ENCODE measurements around the gene HSPA12A. TPM values are rescaled to one million over a fixed set of nuclear protein-coding genes. Genes with fewer than 3 reads are reported as not detected.

Gene HSPA12A
- total RNA-seq, 4 donors from 2014 or later = 2.6 to 15.7 (median 6.8) TPM

DNA sequence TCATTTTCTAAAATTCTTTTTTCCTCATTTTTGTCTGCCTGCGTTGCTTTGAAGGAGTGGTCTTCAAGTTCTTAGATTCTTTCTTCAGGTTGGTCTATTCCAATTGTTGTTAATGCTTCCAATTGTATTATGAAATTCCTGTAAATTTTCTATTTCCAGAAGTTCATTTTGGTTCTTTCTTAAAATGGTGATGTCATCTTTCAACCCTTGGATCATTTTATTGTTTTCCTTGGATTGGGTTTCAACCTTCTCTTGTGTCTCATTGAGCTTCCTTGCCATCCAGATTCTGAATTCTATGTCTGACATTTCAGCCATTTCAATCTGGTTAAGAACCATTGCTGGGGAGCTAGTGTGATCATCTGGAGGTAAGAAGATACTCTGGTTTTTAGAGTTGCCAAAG lies 88.5 kb downstream of the HSPA12A start:
- H3K9me3 ChIP-seq = no peaks in the 10 kb centered on the region
- H3K27me3 ChIP-seq = no peaks in the 10 kb centered on the region
- H3K27ac ChIP-seq = no peak overlapping the region
- no peak overlapping the region for H3K4me3 ChIP-seq
- H3K36me3 ChIP-seq = no peaks in the 10 kb centered on the region
- no peak for DNase-seq
- TF ChIP-seq, protein P1, sequence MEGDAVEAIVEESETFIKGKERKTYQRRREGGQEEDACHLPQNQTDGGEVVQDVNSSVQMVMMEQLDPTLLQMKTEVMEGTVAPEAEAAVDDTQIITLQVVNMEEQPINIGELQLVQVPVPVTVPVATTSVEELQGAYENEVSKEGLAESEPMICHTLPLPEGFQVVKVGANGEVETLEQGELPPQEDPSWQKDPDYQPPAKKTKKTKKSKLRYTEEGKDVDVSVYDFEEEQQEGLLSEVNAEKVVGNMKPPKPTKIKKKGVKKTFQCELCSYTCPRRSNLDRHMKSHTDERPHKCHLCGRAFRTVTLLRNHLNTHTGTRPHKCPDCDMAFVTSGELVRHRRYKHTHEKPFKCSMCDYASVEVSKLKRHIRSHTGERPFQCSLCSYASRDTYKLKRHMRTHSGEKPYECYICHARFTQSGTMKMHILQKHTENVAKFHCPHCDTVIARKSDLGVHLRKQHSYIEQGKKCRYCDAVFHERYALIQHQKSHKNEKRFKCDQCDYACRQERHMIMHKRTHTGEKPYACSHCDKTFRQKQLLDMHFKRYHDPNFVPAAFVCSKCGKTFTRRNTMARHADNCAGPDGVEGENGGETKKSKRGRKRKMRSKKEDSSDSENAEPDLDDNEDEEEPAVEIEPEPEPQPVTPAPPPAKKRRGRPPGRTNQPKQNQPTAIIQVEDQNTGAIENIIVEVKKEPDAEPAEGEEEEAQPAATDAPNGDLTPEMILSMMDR (IDR thresholded peaks at IDR 0.05) = no peak
- TF ChIP-seq POLR2A (IDR thresholded peaks at IDR 0.05) = no peak
- H3K4me1 ChIP-seq = no peaks in the 10 kb centered on the region

DNA sequence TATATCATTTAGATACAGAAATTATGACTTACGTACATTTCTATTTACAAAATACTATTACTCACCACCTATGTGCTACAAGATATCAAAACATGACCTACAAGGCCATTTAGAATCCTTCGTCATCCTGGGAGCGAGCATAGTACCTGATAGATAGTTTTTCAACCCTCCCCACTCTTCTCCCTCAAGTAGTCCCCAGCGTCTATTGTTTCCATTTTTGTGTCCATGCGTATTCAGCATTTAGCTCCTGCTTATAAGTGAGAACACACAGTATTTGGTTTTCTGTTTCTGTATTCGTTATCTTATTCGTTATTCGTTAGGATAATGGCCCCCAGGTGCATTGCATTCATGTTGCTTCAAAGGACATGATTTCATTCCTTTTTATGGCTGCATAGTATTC lies 93.5 kb downstream of the HSPA12A start:
- H3K4me3 ChIP-seq = no peak overlapping the region
- peaks cover 0 to 12% (median 0%) of the 10 kb centered on the region in 3 donors for H3K36me3 ChIP-seq
- TF ChIP-seq POLR2A (IDR thresholded peaks at IDR 0.05) = no peak
- TF ChIP-seq, protein P1 (IDR thresholded peaks at IDR 0.05) = no peak
- H3K27ac ChIP-seq = no peak overlapping the region
- H3K27me3 ChIP-seq = no peaks in the 10 kb centered on the region
- no peaks in the 10 kb centered on the region for H3K4me1 ChIP-seq
- DNase-seq = no peak
- H3K9me3 ChIP-seq = no peaks in the 10 kb centered on the region

DNA sequence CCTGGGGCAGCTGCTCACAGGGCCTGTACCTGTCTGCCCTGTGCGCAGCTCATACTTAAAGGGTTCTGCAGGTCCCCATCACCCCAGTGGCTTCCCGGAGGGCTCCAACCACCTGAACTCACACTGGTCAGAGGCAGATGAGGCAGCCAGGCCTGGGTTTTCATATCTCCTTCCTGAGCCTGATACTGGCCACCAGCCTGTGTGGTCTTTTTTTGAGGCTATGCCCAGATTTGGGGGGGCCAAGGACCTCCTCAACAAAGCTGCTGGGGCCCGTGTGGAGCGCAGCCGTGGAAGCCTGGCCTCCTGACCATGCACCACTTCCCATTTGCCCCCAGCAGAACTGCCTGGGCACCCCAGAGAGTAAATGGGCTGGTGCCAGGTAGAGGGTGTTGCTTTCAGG lies 95.9 kb downstream of the HSPA12A start:
- H3K9me3 ChIP-seq = no peaks in the 10 kb centered on the region
- no peaks in the 10 kb centered on the region for H3K4me1 ChIP-seq
- H3K27ac ChIP-seq = no peak overlapping the region
- H3K36me3 ChIP-seq = peaks cover 0 to 18% (median 0%) of the 10 kb centered on the region in 3 donors
- no peaks in the 10 kb centered on the region for H3K27me3 ChIP-seq
- H3K4me3 ChIP-seq = no peak overlapping the region
- no peak for DNase-seq
- TF ChIP-seq, protein P1 (IDR thresholded peaks at IDR 0.05) = no peak
- no peak for TF ChIP-seq POLR2A (IDR thresholded peaks at IDR 0.05)

DNA sequence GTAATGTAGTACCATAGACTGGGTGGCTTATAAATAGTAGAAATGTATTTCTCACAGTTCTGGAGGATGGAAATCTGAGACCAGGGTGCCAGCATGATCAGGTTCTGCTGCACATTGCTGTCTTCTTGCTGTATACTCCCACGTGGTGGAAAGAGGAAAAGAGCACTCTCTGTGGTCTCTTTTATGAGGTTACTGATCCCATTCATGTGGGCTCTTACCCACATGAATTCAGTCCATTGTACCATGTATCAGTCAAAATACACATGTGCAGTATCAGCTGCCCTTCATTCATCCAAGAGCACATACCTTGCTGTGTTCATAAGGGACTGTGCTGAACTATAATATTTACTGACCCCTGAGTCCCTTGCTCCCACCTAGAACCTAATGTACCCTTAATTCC lies 104.5 kb downstream of the HSPA12A start:
- Histone ChIP-seq H3K27ac (no peak overlapping the region), H3K36me3 (peaks cover 0 to 16% (median 0%) of the 10 kb centered on the region in 3 donors), H3K9me3 (no peaks in the 10 kb centered on the region), H3K4me1 (no peaks in the 10 kb centered on the region), H3K27me3 (no peaks in the 10 kb centered on the region), H3K4me3 (no peak overlapping the region)
- DNase-seq = no peak
- TF ChIP-seq POLR2A (IDR thresholded peaks at IDR 0.05) = no peak
- TF ChIP-seq, protein P1 (IDR thresholded peaks at IDR 0.05) = no peak

DNA sequence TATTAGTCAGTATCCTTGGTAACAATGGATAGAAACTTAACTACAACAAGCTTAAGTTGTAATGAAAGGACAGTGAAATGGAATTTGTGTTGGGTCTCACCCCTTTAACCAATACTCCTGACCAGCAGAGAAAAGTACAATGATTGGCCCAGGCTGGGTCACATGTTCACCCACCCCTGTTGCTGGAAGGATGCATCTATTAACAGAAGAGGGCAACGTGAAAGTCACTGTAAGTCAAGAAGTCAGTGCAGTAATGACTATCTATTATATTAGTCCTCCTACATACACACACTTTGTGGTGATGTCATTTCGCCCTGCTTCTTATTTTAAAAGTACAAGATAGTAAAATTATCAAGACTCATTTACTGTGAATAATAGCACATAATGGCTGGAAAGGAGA lies 105.4 kb downstream of the HSPA12A start:
- Histone ChIP-seq H3K36me3 (peaks cover 0 to 19% (median 0%) of the 10 kb centered on the region in 3 donors), H3K27me3 (no peaks in the 10 kb centered on the region), H3K4me1 (no peaks in the 10 kb centered on the region), H3K27ac (no peak overlapping the region), H3K4me3 (no peak overlapping the region), H3K9me3 (no peaks in the 10 kb centered on the region)
- DNase-seq = no peak
- no peak for TF ChIP-seq POLR2A (IDR thresholded peaks at IDR 0.05)
- TF ChIP-seq, protein P1 (IDR thresholded peaks at IDR 0.05) = no peak

DNA sequence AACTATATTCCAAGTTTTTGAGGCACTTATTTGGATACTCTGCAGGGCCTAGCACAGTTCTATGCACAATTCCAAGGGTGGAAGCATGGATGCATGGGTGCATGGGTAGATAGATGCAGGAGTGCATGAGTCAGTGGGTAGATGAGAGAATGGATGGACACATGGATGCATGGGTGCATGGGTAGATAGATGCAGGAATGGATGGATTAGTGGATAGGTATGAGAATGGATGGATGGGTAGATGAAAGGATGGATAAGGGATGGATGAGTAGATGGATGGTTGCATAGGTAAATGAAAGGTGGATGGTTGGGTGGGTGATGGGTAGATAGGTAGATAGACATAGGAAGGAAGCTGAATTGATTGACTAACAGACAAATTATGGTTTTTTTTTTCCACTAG lies 106.0 kb downstream of the HSPA12A start:
- H3K9me3 ChIP-seq = no peaks in the 10 kb centered on the region
- no peak overlapping the region for H3K27ac ChIP-seq
- DNase-seq = no peak
- TF ChIP-seq, protein P1 (IDR thresholded peaks at IDR 0.05) = no peak
- no peak for TF ChIP-seq POLR2A (IDR thresholded peaks at IDR 0.05)
- H3K27me3 ChIP-seq = no peaks in the 10 kb centered on the region
- no peak overlapping the region for H3K4me3 ChIP-seq
- H3K4me1 ChIP-seq = no peaks in the 10 kb centered on the region
- H3K36me3 ChIP-seq = peaks cover 0 to 19% (median 0%) of the 10 kb centered on the region in 3 donors

Data from Peyer's patch (tissue), 4 donors.